Mammary epithelial cell (primary cell): ENCODE results near the gene CRYBG3.

Experiments used
- EZH2 ChIP-seq: IDR thresholded peaks from 2 replicates; pipeline ENCODE4 v1.6.1; 2012; ENCODE audit warnings: low read length, inconsistent platforms, borderline replicate concordance
- TF ChIP-seq, protein P1 (sequence below), 2 donors: IDR thresholded peaks in 1 of 2; conservative IDR thresholded peaks in 1 of 2; 2 replicates each; pipeline ENCODE4 v1.5.1; 2011 to 2012; ENCODE audit warnings: inconsistent platforms in 2 of 2, low read length in 2 of 2, mild to moderate bottlenecking in 2 of 2, control low read depth in 1 of 2, low read depth in 1 of 2; ENCODE audit not compliant: insufficient read depth in 1 of 2; ENCODE audit errors: extremely low read depth in 1 of 2

DNA sequence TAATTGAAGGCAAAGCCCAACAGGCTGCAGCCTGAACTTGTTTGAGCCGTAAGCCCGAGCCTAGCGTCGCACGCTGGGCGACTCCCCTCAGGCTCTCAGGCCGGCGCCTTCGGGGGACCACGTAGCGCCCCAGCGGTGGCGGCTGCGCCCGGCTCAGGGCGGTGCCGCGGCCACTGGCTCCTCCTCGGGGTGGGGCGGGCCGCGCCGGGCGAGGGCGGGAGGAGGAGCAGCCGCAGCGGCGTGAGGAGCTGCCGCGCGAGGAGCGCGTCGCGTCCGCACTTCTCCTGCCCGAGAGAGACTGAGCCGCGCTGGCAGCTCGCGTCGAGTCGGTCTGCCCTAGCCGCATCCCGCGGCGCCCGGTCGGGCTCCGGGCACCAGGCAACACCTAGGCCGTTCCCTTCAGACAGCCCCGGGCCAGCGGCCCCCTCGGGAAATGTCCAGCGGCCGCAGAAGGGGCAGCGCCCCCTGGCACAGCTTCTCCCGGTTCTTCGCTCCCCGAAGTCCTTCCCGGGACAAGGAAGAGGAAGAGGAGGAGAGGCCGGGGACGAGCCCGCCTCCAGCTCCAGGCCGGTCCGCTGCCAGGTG lies at the start of gene CRYBG3:
- TF ChIP-seq, protein P1, sequence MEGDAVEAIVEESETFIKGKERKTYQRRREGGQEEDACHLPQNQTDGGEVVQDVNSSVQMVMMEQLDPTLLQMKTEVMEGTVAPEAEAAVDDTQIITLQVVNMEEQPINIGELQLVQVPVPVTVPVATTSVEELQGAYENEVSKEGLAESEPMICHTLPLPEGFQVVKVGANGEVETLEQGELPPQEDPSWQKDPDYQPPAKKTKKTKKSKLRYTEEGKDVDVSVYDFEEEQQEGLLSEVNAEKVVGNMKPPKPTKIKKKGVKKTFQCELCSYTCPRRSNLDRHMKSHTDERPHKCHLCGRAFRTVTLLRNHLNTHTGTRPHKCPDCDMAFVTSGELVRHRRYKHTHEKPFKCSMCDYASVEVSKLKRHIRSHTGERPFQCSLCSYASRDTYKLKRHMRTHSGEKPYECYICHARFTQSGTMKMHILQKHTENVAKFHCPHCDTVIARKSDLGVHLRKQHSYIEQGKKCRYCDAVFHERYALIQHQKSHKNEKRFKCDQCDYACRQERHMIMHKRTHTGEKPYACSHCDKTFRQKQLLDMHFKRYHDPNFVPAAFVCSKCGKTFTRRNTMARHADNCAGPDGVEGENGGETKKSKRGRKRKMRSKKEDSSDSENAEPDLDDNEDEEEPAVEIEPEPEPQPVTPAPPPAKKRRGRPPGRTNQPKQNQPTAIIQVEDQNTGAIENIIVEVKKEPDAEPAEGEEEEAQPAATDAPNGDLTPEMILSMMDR (conservative IDR thresholded peaks at IDR 0.05 in 1 of 2, IDR thresholded peaks at IDR 0.05 in 1 of 2; ENCODE audit: extremely low read depth in 1 of 2, insufficient read depth in 1 of 2, low read depth in 1 of 2, low read length in 2 of 2): peak in 1 of 2 donors; percentile 39
- TF ChIP-seq EZH2: no peak
